Right ventricle myocardium superior (tissue), 1 donor: ENCODE results near the gene DEAF1. TPM values are rescaled to one million over a fixed set of nuclear protein-coding genes. Genes with fewer than 3 reads are reported as not detected.
A peak's percentile ranks its signal among the peaks of the same experiment; 100 is the strongest.

Source experiments
- ATAC-seq: fragments of 200-7000 bp; cut with Tn5 transposase; one replicate; pipeline ENCODE4 v1.9.1; 2020; ENCODE audit warnings: mild to moderate bottlenecking; ENCODE audit not compliant: poor library complexity
- DNase-seq: peaks from one replicate; pipeline ENCODE4 v3.0.0-alpha.2; 2020
- intact Hi-C: fragments of 100-400 bp; cut with DNase I; formaldehyde crosslinking; loops from one replicate; pipeline ENCODE4 v1.11.2; 2022
- total RNA-seq: library from RNA; stranded (reverse); fragmentation: NEBNext Ultra II Directional; extraction: Animal tissue kit (Norgen Biotek cat#: 25700); gene quantifications from one replicate; pipeline ENCODE4 v1.2.1, GENCODE V29; 2021
- donor health status: DM: no; HTN: yes; CAD: no; lungs with severe emphysema.

The DEAF1 gene
- total RNA-seq, 1 donor from 2014 or later, result 22.1 TPM

GRCh38 chr11:705646-706438, 10.8 kb upstream of the DEAF1 start, which contains the start of gene EPS8L2:
Gene EPS8L2, plus strand, starts transcription at chr11:706231. Its CDS starts 3,177 bp downstream, at chr11:709408.
- intact Hi-C loops, result no loop called here
- no peak for DNase-seq
- ATAC-seq, result peak; percentile 22

GRCh38 chr11:704781-705645, 10.0 kb upstream of the DEAF1 start:
- ATAC-seq (peak; percentile 32), DNase-seq (no peak)
- intact Hi-C loops, result no loop called here

- ATAC-seq (no peak), DNase-seq (no peak)
- intact Hi-C loops, result no loop called here
These were observed 9.2 kb upstream of the DEAF1 start for GRCh38 chr11:704228-704674.

GRCh38 chr11:703506-703905, 8.5 kb upstream of the DEAF1 start:
- intact Hi-C loops, result no loop called here
- ATAC-seq, result no peak
- no peak for DNase-seq

GRCh38 chr11:702462-703461, 7.7 kb upstream of the DEAF1 start:
- intact Hi-C loops, result no loop called here
- DNase-seq (no peak), ATAC-seq (peak; percentile 25)

GRCh38 chr11:701741-702461, 6.9 kb upstream of the DEAF1 start:
- intact Hi-C loops, result no loop called here
- no peak for ATAC-seq
- DNase-seq, result no peak

- ATAC-seq (no peak), DNase-seq (no peak)
- intact Hi-C loops, result no loop called here
These were observed 4.7 kb upstream of the DEAF1 start for GRCh38 chr11:699753-700152.

GRCh38 chr11:699116-699508, 4.1 kb upstream of the DEAF1 start:
- DNase-seq (no peak), ATAC-seq (no peak)
- intact Hi-C loops, result no loop called here

GRCh38 chr11:698493-699115, 3.6 kb upstream of the DEAF1 start:
- no peak for ATAC-seq
- intact Hi-C loops, result no loop called here

GRCh38 chr11:697811-698311, 2.8 kb upstream of the DEAF1 start:
- no peak for DNase-seq
- intact Hi-C loops, result no loop called here
- ATAC-seq, result no peak

More at GRCh38 chr11:698493-699115, 3.6 kb upstream of the DEAF1 start:
- no peak for DNase-seq

GRCh38 chr11:696955-697491, 2.0 kb upstream of the DEAF1 start:
- DNase-seq, result no peak
- no peak for ATAC-seq
- intact Hi-C loops, result no loop called here

- DNase-seq (peak; percentile 100), ATAC-seq (peak; percentile 92)
- intact Hi-C loops, result no loop called here
These were observed 671 bp upstream of the DEAF1 start, which contains the start of gene TMEM80 for GRCh38 chr11:695538-696248. Gene TMEM80, plus strand, starts transcription at chr11:695816. Its CDS starts 12 bp downstream, at chr11:695828.

GRCh38 chr11:695288-695537, 191 bp upstream of the DEAF1 start:
- no peak for DNase-seq

GRCh38 chr11:693887-694562, 997 bp downstream of the DEAF1 start:
- ATAC-seq (no peak), DNase-seq (no peak)
- intact Hi-C loops, result no loop called here

More at GRCh38 chr11:695288-695537, 191 bp upstream of the DEAF1 start:
- intact Hi-C loops, result no loop called here
- no peak for ATAC-seq

GRCh38 chr11:693415-693831, 1.6 kb downstream of the DEAF1 start:
- DNase-seq (no peak), ATAC-seq (no peak)
- intact Hi-C loops, result no loop called here

GRCh38 chr11:692824-693414, 2.1 kb downstream of the DEAF1 start:
- intact Hi-C loops, result no loop called here
- DNase-seq (no peak), ATAC-seq (no peak)
